ENCODE data around the gene IYD.
A peak's percentile ranks its signal among the peaks of the same experiment; 100 is the strongest.

IYD gene

GRCh38 chr6:150418827-150419594, 50.2 kb downstream of the IYD start:
- peak; percentile 51 for TF ChIP-seq CTCF (IDR thresholded peaks at IDR 0.05; ENCODE audit: extremely low read depth, missing control alignments)
- DNase-seq (ENCODE audit: low spot score), result peak; percentile 56

DNA sequence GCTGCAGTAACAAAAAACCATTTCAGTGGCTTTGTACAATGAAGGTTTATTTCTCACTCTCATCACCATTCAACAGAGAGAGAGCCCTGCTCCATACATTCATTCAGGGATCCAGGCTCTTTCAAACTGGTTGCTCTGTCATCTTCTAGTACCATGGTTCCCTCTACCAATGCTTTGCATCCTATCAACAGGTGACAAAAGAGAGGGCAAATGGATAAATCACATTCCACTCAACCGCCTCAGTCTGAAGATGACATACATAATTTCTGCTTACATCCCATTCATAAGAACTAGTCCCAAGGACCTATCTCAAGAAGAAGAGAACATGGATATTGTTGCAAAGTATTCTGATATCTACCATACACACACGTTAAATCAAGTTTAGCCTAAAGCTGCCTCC, 51.6 kb downstream of the IYD start:
- DNase-seq (ENCODE audit: low spot score), result no peak
- TF ChIP-seq CTCF (IDR thresholded peaks at IDR 0.05; ENCODE audit: extremely low read depth, missing control alignments), result no peak

GRCh38 chr6:150420926-150421325, 52.1 kb downstream of the IYD start:
- no peak for DNase-seq (ENCODE audit: low spot score)
- no peak for TF ChIP-seq CTCF (IDR thresholded peaks at IDR 0.05; ENCODE audit: extremely low read depth, missing control alignments)

GRCh38 chr6:150425508-150425907, 56.7 kb downstream of the IYD start:
- TF ChIP-seq CTCF (IDR thresholded peaks at IDR 0.05; ENCODE audit: extremely low read depth, missing control alignments), result no peak

DNA sequence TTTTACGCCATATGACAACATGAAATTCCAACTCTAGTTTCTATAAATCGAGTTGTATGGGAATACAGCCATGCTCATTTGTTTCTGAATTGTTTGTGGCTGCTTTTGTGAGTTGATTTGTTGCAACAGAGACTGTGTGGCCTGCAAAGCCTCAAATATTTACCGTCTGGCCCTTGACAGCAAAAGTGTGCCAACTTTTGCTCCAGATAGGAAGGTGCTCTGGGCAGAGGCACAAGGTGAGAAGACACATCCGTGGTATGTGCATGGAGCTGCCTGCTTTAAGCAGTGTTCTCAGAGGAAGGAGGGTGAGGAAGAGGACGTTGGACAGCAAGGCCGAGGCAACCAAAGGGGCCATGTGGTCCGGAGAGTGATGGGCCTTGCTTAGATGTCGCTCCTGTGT, 57.4 kb downstream of the IYD start:
- no peak for TF ChIP-seq CTCF (IDR thresholded peaks at IDR 0.05; ENCODE audit: extremely low read depth, missing control alignments)
- no peak for DNase-seq (ENCODE audit: low spot score)

More at GRCh38 chr6:150425508-150425907, 56.7 kb downstream of the IYD start:
- DNase-seq (ENCODE audit: low spot score), result no peak

DNA sequence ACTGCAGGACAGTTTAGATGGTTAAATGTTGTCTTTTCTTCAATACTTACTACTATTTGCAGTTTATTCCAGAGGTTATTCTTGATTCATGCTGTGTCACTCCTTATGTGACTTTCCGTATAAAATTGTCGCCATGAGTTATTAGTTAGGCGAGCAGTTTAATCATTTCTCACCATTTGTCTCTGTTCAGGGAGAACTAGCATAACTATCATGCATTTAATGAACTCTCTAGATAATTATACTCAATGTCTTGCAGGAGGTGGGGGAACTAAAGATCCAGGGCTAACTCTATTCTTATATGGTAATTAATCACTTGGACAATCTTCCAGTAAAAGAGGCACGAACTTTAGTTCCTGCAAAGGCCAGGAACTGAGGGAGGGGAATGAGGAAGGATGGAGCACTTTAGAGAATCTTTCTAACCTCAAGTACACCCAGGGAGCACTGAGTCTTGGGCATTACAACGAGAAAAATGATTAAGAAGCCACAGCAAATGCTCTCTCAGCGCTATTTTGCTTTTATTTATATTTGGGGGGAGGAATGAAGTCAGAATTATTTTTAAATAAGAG, 58.3 kb downstream of the IYD start:
- DNase-seq (ENCODE audit: low spot score), result no peak
- TF ChIP-seq CTCF (IDR thresholded peaks at IDR 0.05; ENCODE audit: extremely low read depth, missing control alignments), result no peak

DNA sequence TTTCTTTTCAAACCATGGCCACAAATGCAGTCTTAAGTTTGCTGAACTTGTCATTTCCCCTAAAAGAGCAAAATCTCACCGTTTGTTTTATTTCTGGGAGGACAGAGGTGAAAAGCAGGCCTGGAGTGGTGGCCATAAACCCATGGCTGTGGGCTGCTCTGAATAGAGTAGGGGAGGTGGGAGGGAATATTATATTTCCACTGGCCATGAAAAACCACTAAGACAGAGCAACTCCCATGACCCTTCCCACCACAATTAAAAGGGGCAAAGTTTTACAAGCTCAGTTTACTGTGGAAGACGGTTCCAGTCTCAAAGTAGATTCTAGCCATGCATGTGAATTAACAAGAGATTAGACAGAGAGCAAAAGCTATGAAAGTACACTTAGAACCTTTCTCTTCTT, 59.0 kb downstream of the IYD start:
- DNase-seq (ENCODE audit: low spot score), result no peak
- no peak for TF ChIP-seq CTCF (IDR thresholded peaks at IDR 0.05; ENCODE audit: extremely low read depth, missing control alignments)
